T-cell (primary cell): Measurements from ENCODE around the gene NRGN. TPM values are rescaled to one million over a fixed set of nuclear protein-coding genes. Genes with fewer than 3 reads are reported as not detected.

Source experiments
- ATAC-seq, 4 experiments: fragments of 200-7000 bp in 3 of 4; fragments of 150-1000 bp in 1 of 4; cut with Tn5 transposase; replicated peaks in 1 of 4; 1 replicate in 3 of 4; 2 replicates in 1 of 4; pipeline ENCODE4 v1.10.0; 2021; ENCODE audit warnings: moderate library complexity in 3 of 4, mild to moderate bottlenecking in 2 of 4, moderate number of reproducible peaks in 1 of 4
- CTCF ChIA-PET, 2 donors: fragments of 300-600 bp; sonication (Branson Sonifier 250); formaldehyde crosslinking; loops; one replicate each; lab custom pipeline; 2022; ENCODE audit warnings: antibody characterized with exemption in 2 of 2; lab: Charles Lee
- POLR2A ChIA-PET, 2 donors: fragments of 300-600 bp; sonication (Branson Sonifier 250); formaldehyde crosslinking; loops; one replicate each; lab custom pipeline; 2022; ENCODE audit warnings: antibody characterized with exemption in 2 of 2; lab: Charles Lee
- DNase-seq, 35 experiments: peaks; one replicate each; pipeline versions ENCODE4 v3.0.0 to v3.0.0-alpha.2; 2013 to 2023
- H3K27ac ChIP-seq: one replicate; pipeline ENCODE4 v1.5.1; 2013; ENCODE audit warnings: low read length
- H3K27me3 ChIP-seq, 2 experiments: replicated peaks in 1 of 2; 1 replicate in 1 of 2; 2 replicates in 1 of 2; pipeline versions ENCODE4 v1.6.1 to v1.7.0; 2013; ENCODE audit warnings: low read length in 1 of 2, mixed read lengths in 1 of 2; ENCODE audit not compliant: control insufficient read depth in 2 of 2, insufficient read depth in 2 of 2; ENCODE audit errors: extremely low read depth in 1 of 2
- H3K36me3 ChIP-seq, 2 donors: 1 replicate in 1 of 2; 2 replicates in 1 of 2; pipeline versions ENCODE4 v1.6.1 to v1.7.0; 2013; ENCODE audit warnings: low read length in 1 of 2; ENCODE audit not compliant: control insufficient read depth in 2 of 2, insufficient read depth in 1 of 2; ENCODE audit errors: extremely low read depth in 1 of 2
- H3K4me1 ChIP-seq, 2 experiments: 1 replicate in 1 of 2; 2 replicates in 1 of 2; pipeline versions ENCODE4 v1.6.1 to v1.7.0; 2013; ENCODE audit warnings: low read length in 2 of 2, mixed read lengths in 1 of 2; ENCODE audit not compliant: insufficient read depth in 2 of 2, control insufficient read depth in 1 of 2; ENCODE audit errors: extremely low read depth in 1 of 2
- H3K4me3 ChIP-seq, 2 donors: 1 replicate in 1 of 2; 2 replicates in 1 of 2; pipeline versions ENCODE4 v1.5.1 to v1.7.0; 2013; ENCODE audit warnings: mild to moderate bottlenecking in 2 of 2, low read length in 1 of 2, moderate library complexity in 1 of 2; ENCODE audit not compliant: control insufficient read depth in 1 of 2; ENCODE audit errors: extremely low read depth in 1 of 2
- H3K9me3 ChIP-seq: 2 replicates; pipeline ENCODE4 v1.7.0; 2013
- H3K27ac Mint-ChIP-seq, 2 donors: one replicate each; pipeline ENCODE4 v1.8.0; 2020 to 2021; ENCODE audit warnings: mild to moderate bottlenecking in 2 of 2, mixed read lengths in 2 of 2
- H3K27me3 Mint-ChIP-seq, 2 donors: one replicate each; pipeline ENCODE4 v1.8.0; 2021 to 2022; ENCODE audit warnings: mixed read lengths in 2 of 2
- H3K36me3 Mint-ChIP-seq: one replicate; pipeline ENCODE4 v1.8.0; 2021; ENCODE audit warnings: mixed read lengths
- H3K4me1 Mint-ChIP-seq, 3 donors: one replicate each; pipeline ENCODE4 v1.8.0; 2020 to 2022; ENCODE audit warnings: mixed read lengths in 3 of 3, mild to moderate bottlenecking in 1 of 3
- H3K4me3 Mint-ChIP-seq, 3 donors: one replicate each; pipeline ENCODE4 v1.8.0; 2020 to 2022; ENCODE audit warnings: mild to moderate bottlenecking in 3 of 3, mixed read lengths in 3 of 3, moderate library complexity in 3 of 3
- H3K9me3 Mint-ChIP-seq, 3 donors: one replicate each; pipeline ENCODE4 v1.8.0; 2020 to 2022; ENCODE audit warnings: mixed read lengths in 3 of 3
- WGBS: methylation state at CpG from one replicate; pipeline ENCODE4 v1.1.5; 2013; ENCODE audit warnings: missing lambda C conversion rate; ENCODE audit not compliant: insufficient coverage; 5-methylcytosine and 5-hydroxymethylcytosine counted together
- total RNA-seq, 35 experiments: library from RNA in 6 of 35; stranded (reverse) in 6 of 35; fragments of 120-200 nt in 1 of 35; gene quantifications; one replicate each; pipeline versions ENCODE4 v1.2.1 to v1.2.4 and lab custom pipeline; 2013 to 2026

The NRGN gene
- total RNA-seq, 5 donors from 2014 or later (not counting 1 experiment from before 2014, with no cell fraction given), result 0.26 to 11.0 (median 0.89) TPM

- ChIA-PET CTCF (interaction anchor here (0.5 to 3.1 kb wide), 23 partner anchors 10 to 353 kb away, joined by 3 to 27 read pairs (median 5); partner anchors contain the start of genes SIAE (in 2 of the 2) and SPA17 (in 2 of the 2)), POLR2A (interaction anchor here in 1 of 2 donors (0.7 kb wide), 1 partner anchor 159 kb away, joined by 3 read pairs; no protein-coding TSS in a partner anchor)
- Mint-ChIP-seq H3K36me3 (no peaks in the 10 kb centered on the region), H3K9me3 (no peaks in the 10 kb centered on the region), H3K27me3 (no peaks in the 10 kb centered on the region), H3K4me1 (peaks cover 42 to 50% (median 44%) of the 10 kb centered on the region in 3 donors), H3K27ac (no peak overlapping the region), H3K4me3 (no peak overlapping the region)
- peak in 3 of 4 experiments; percentile 52 to 64 (median 53) for ATAC-seq
- peak in 5 of 35 experiments; percentile 3 to 68 (median 13) for DNase-seq
- Histone ChIP-seq H3K36me3 (no peaks in the 10 kb centered on the region), H3K4me1 (peaks cover 0 to 5% of the 10 kb centered on the region in 2 experiments), H3K27me3 (no peaks in the 10 kb centered on the region), H3K27ac (no peak overlapping the region), H3K9me3 (no peaks in the 10 kb centered on the region), H3K4me3 (no peak overlapping the region)
- WGBS, result no CpG with 5 or more reads among the region's 2 CpGs
Observed at GRCh38 chr11:124793466-124794278, 53.9 kb downstream of the NRGN start.

- Mint-ChIP-seq H3K4me3 (no peak overlapping the region), H3K27me3 (no peaks in the 10 kb centered on the region), H3K27ac (no peak overlapping the region), H3K4me1 (peaks cover 39 to 48% (median 48%) of the 10 kb centered on the region in 3 donors), H3K9me3 (no peaks in the 10 kb centered on the region), H3K36me3 (no peaks in the 10 kb centered on the region)
- Histone ChIP-seq H3K9me3 (no peaks in the 10 kb centered on the region), H3K4me3 (no peak overlapping the region), H3K27me3 (no peaks in the 10 kb centered on the region), H3K36me3 (no peaks in the 10 kb centered on the region), H3K27ac (no peak overlapping the region), H3K4me1 (peaks cover 11 to 13% of the 10 kb centered on the region in 2 experiments)
- no peak for DNase-seq
- ChIA-PET POLR2A (interaction anchor here (0.5 to 0.6 kb wide), 2 partner anchors 295 to 310 kb away, joined by 3 read pairs; no protein-coding TSS in a partner anchor), CTCF (interaction anchor here in 1 of 2 donors (0.6 kb wide), 1 partner anchor 11 kb away, joined by 3 read pairs; no protein-coding TSS in a partner anchor)
- no peak for ATAC-seq
- 100% methylated on average over 1 of the region's 3 CpGs for WGBS
Observed at GRCh38 chr11:124796312-124796711, 56.6 kb downstream of the NRGN start.

Other genes with a start within 250 kb of the NRGN start
- gene OR8B12, start 196.3 kb upstream of the NRGN start, total RNA-seq, result not detected
- not detected for gene OR8A1, start 169.9 kb upstream of the NRGN start, total RNA-seq
- gene PANX3, start 128.5 kb upstream of the NRGN start, total RNA-seq, result not detected
- 10 to 100 TPM; 55.5 to 74.8 (median 72.0) TPM for gene TBRG1, start 117.1 kb upstream of the NRGN start, total RNA-seq
- 1 to 10 TPM; 3.7 to 9.7 (median 6.2) TPM for gene SIAE, start 66.2 kb upstream of the NRGN start, total RNA-seq
- gene SPA17, start 66.0 kb upstream of the NRGN start, total RNA-seq, result under 1 TPM; 0.28 to 0.92 (median 0.59) TPM
- gene VSIG2, start 12.3 kb downstream of the NRGN start, total RNA-seq, result 1 to 10 TPM in 2 of 5 donors, under 1 TPM in 3; 0.66 to 1.6 (median 0.98) TPM
- 1 to 10 TPM; 1.2 to 3.5 (median 2.5) TPM for gene ESAM, start 22.3 kb downstream of the NRGN start, total RNA-seq
- 10 to 100 TPM; 10.1 to 25.2 (median 19.9) TPM for gene MSANTD2, start 60.5 kb downstream of the NRGN start, total RNA-seq
- 10 to 100 TPM; 10.2 to 24.7 (median 17.7) TPM for gene ROBO3, start 125.5 kb downstream of the NRGN start, total RNA-seq
- gene ROBO4, start 157.9 kb downstream of the NRGN start, total RNA-seq, result under 1 TPM in 3 of 5 donors, not detected in 2; 0.41 to 0.59 (median 0.50) TPM
- gene HEPN1, start 179.3 kb downstream of the NRGN start, total RNA-seq, result not detected
- not detected for gene HEPACAM, start 196.1 kb downstream of the NRGN start, total RNA-seq
- gene CCDC15, start 214.3 kb downstream of the NRGN start, total RNA-seq, result 1 to 10 TPM; 1.4 to 3.4 (median 2.1) TPM